Measurements from ENCODE around the gene KDM5A. TPM values are rescaled to one million over a fixed set of nuclear protein-coding genes. Genes with fewer than 3 reads are reported as not detected.

Gene KDM5A
- total RNA-seq, 1 donor from 2014 or later = 50.2 TPM

DNA sequence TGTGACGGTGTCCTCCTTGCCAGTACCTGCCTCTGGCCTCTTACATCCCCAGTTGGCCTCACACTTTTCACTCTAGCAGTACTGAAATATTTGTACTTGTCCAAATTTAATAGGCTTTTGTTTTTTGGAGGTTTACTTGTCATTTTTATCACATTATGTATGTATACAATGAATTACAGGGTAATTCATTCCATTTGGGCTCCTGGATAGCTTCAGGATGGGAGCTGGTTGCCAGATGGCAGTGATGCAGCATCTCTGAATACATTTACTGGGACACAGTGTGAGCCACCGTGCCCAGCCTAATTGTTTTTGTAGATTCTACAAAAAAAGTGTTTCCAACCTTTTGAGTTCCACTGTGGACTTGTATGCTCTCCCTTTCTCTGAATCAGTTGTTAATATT, 25.7 kb upstream of the KDM5A start:
- Histone ChIP-seq H3K4me3 (no peak overlapping the region), H2AFZ (replicated peaks) (no peak overlapping the region), H3K9ac (no peak overlapping the region), H3K9me3 (ENCODE audit: low read depth) (no peaks in the 10 kb centered on the region), H3K4me1 (no peaks in the 10 kb centered on the region), H4K20me1 (ENCODE audit: low read depth) (no peaks in the 10 kb centered on the region), H3K79me2 (ENCODE audit: low read depth) (peaks cover 8% of the 10 kb centered on the region), H3K27ac (no peak overlapping the region), H3K27me3 (no peaks in the 10 kb centered on the region), H3K4me2 (no peak overlapping the region), H3F3A (ENCODE audit: low read depth) (peaks cover 13% of the 10 kb centered on the region), H3K36me3 (peaks cover 12% of the 10 kb centered on the region)
- no peak for DNase-seq (ENCODE audit: low spot score)
- Mint-ChIP-seq H3K9me3 (no peaks in the 10 kb centered on the region), H3K27me3 (ENCODE audit: insufficient read depth, low read depth) (peaks cover 5% of the 10 kb centered on the region), H3K4me1 (no peaks in the 10 kb centered on the region), H3K27ac (no peak overlapping the region), H3K36me3 (peaks cover 30% of the 10 kb centered on the region), H3K4me3 (no peak overlapping the region)
- TF ChIP-seq EZH2 (IDR thresholded peaks at IDR 0.05) (no peak), EZH2phosphoT487 (IDR thresholded peaks at IDR 0.05) (no peak), CTCF (IDR thresholded peaks at IDR 0.05) (no peak)

GRCh38 chr12:402029-402389, 12.9 kb upstream of the KDM5A start:
- Mint-ChIP-seq H3K9me3 (no peaks in the 10 kb centered on the region), H3K4me1 (peaks cover 3% of the 10 kb centered on the region), H3K27ac (no peak overlapping the region), H3K36me3 (peaks cover 6% of the 10 kb centered on the region), H3K4me3 (no peak overlapping the region), H3K27me3 (ENCODE audit: insufficient read depth, low read depth) (no peaks in the 10 kb centered on the region)
- no peaks in the 10 kb centered on the region for H3K9me3 ChIP-seq (ENCODE audit: low read depth)
- peaks cover 55% of the 10 kb centered on the region for H3K79me2 ChIP-seq (ENCODE audit: low read depth)
- peak; percentile 67 for DNase-seq (ENCODE audit: low spot score)
- H4K20me1 ChIP-seq (ENCODE audit: low read depth) = peaks cover 26% of the 10 kb centered on the region
- peak overlapping the region; percentile 89 for H3K4me2 ChIP-seq
- no peak overlapping the region for H3K27ac ChIP-seq
- H3F3A ChIP-seq (ENCODE audit: low read depth) = peaks cover 6% of the 10 kb centered on the region
- H3K36me3 ChIP-seq = no peaks in the 10 kb centered on the region
- H3K9ac ChIP-seq = peak overlapping the region; percentile 63
- peaks cover 9% of the 10 kb centered on the region for H3K4me1 ChIP-seq
- TF ChIP-seq CTCF (IDR thresholded peaks at IDR 0.05) (peak; percentile 52), EZH2 (IDR thresholded peaks at IDR 0.05) (no peak), EZH2phosphoT487 (IDR thresholded peaks at IDR 0.05) (no peak)
- peaks cover 2% of the 10 kb centered on the region for H3K27me3 ChIP-seq
- peak overlapping the region; percentile 90 for H3K4me3 ChIP-seq
- peak overlapping the region; percentile 71 for H2AFZ ChIP-seq (replicated peaks)

GRCh38 chr12:401235-402028, 12.3 kb upstream of the KDM5A start, which contains the start of gene CCDC77:
Gene CCDC77 (plus strand): TSS chr12:401644. CDS start chr12:409384, 7,740 bp downstream.
- Histone ChIP-seq H3K36me3 (no peaks in the 10 kb centered on the region), H4K20me1 (ENCODE audit: low read depth) (peaks cover 22% of the 10 kb centered on the region), H3K9ac (peak within 1 kb of the TSS; percentile 63), H3K27ac (no peak within 1 kb of the TSS), H2AFZ (replicated peaks) (peak within 1 kb of the TSS; percentile 89), H3K79me2 (ENCODE audit: low read depth) (peaks cover 50% of the 10 kb centered on the region), H3K27me3 (peaks cover 2% of the 10 kb centered on the region), H3K4me1 (peaks cover 9% of the 10 kb centered on the region), H3K4me3 (peak within 1 kb of the TSS; percentile 90), H3K4me2 (peak within 1 kb of the TSS; percentile 89), H3K9me3 (ENCODE audit: low read depth) (no peaks in the 10 kb centered on the region), H3F3A (ENCODE audit: low read depth) (peaks cover 6% of the 10 kb centered on the region)
- H3K27me3 Mint-ChIP-seq (ENCODE audit: insufficient read depth, low read depth) = no peaks in the 10 kb centered on the region
- H3K4me1 Mint-ChIP-seq = no peaks in the 10 kb centered on the region
- peaks cover 5% of the 10 kb centered on the region for H3K36me3 Mint-ChIP-seq
- H3K4me3 Mint-ChIP-seq = no peak within 1 kb of the TSS
- TF ChIP-seq CTCF (IDR thresholded peaks at IDR 0.05) = peak; percentile 37
- TF ChIP-seq EZH2phosphoT487 (IDR thresholded peaks at IDR 0.05) = no peak
- no peak within 1 kb of the TSS for H3K27ac Mint-ChIP-seq
- no peaks in the 10 kb centered on the region for H3K9me3 Mint-ChIP-seq
- peak; percentile 97 for DNase-seq (ENCODE audit: low spot score)
